ENCODE measurements around the gene GHITM.
"Not testable (repeated sequence)": the region's sequence is repeated elsewhere in the genome, so short reads cannot be mapped to it uniquely, and the experiment has no call there.

The GHITM gene

GRCh38 chr10:84114088-84114667 is 25.1 kb upstream of the GHITM start:
- peak; percentile 25 for TF ChIP-seq CTCF (IDR thresholded peaks at IDR 0.05; ENCODE audit: low read depth, low read length)
- in situ Hi-C loops (cut with HindIII; ENCODE audit: low sequenced_read_pairs), result no loop called here

GRCh38 chr10:84117204-84117603 is 22.1 kb upstream of the GHITM start:
- H3K4me3 ChIP-seq (ENCODE audit: low read depth, low read length); DNase-seq (ENCODE audit: low read depth, low spot score); in situ Hi-C loops (cut with HindIII; ENCODE audit: low sequenced_read_pairs): not testable (repeated sequence)

More at GRCh38 chr10:84114088-84114667, 25.1 kb upstream of the GHITM start:
- no peak for DNase-seq (ENCODE audit: low read depth, low spot score)
- H3K4me3 ChIP-seq (ENCODE audit: low read depth, low read length), result no peak overlapping the region

- in situ Hi-C loops (cut with HindIII; ENCODE audit: low sequenced_read_pairs), result no loop called here
- H3K4me3 ChIP-seq (ENCODE audit: low read depth, low read length), result no peak overlapping the region
- TF ChIP-seq CTCF (IDR thresholded peaks at IDR 0.05; ENCODE audit: low read depth, low read length), result no peak
- DNase-seq (ENCODE audit: low read depth, low spot score), result no peak
Measured at GRCh38 chr10:84117686-84118394, 21.5 kb upstream of the GHITM start.

- H3K4me3 ChIP-seq (ENCODE audit: low read depth, low read length), result no peak overlapping the region
- TF ChIP-seq CTCF (IDR thresholded peaks at IDR 0.05; ENCODE audit: low read depth, low read length), result no peak
- DNase-seq (ENCODE audit: low read depth, low spot score), result no peak
- in situ Hi-C loops (cut with HindIII; ENCODE audit: low sequenced_read_pairs), result no loop called here
Measured at GRCh38 chr10:84118395-84119006, 20.8 kb upstream of the GHITM start.

- DNase-seq (ENCODE audit: low read depth, low spot score), result no peak
- no peak for TF ChIP-seq CTCF (IDR thresholded peaks at IDR 0.05; ENCODE audit: low read depth, low read length)
- no peak overlapping the region for H3K4me3 ChIP-seq (ENCODE audit: low read depth, low read length)
- in situ Hi-C loops (cut with HindIII; ENCODE audit: low sequenced_read_pairs), result no loop called here
Measured at GRCh38 chr10:84123362-84123761, 15.9 kb upstream of the GHITM start.

GRCh38 chr10:84125910-84126784 is 13.2 kb upstream of the GHITM start:
- DNase-seq (ENCODE audit: low read depth, low spot score); H3K4me3 ChIP-seq (ENCODE audit: low read depth, low read length); in situ Hi-C loops (cut with HindIII; ENCODE audit: low sequenced_read_pairs): not testable (repeated sequence)

DNA sequence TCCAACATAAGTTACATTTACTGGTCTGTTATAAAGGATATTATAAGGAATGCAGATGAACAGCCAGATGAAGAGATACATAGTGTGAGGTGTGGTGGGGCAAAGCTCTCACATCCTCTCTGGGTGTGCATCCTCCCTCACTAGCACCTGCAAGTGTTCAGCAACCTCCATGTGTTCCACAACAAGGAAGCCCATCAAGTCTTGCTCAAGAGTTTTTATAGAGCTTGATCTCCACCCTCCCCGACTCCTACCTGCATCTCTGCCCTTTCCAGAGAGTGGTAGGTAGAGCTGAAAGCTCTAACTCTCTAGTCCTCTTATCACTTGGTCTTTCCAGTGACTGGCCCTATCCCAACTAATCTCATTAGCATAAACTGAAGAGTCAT is 12.5 kb upstream of the GHITM start:
- no peak overlapping the region for H3K4me3 ChIP-seq (ENCODE audit: low read depth, low read length)
- DNase-seq (ENCODE audit: low read depth, low spot score), result no peak
- in situ Hi-C loops (cut with HindIII; ENCODE audit: low sequenced_read_pairs), result no loop called here

More for the DNA sequence above, 12.5 kb upstream of the GHITM start:
- no peak for TF ChIP-seq CTCF (IDR thresholded peaks at IDR 0.05; ENCODE audit: low read depth, low read length)

All from astrocyte of the spinal cord (primary cell).